HepG2 (cell line): ENCODE measurements around the gene TGM2. TPM values are rescaled to one million over a fixed set of nuclear protein-coding genes. Genes with fewer than 3 reads are reported as not detected.

Experiments
- ATAC-seq: fragments of 200-7000 bp; cut with Tn5 transposase; 3 replicates; pipeline ENCODE4 v1.9.1; 2020; ENCODE audit warnings: mild to moderate bottlenecking, moderate library complexity
- BruUV-seq: library from RNA; stranded (reverse); fragments of 400-500 nt; replicated peaks from 2 replicates; lab custom pipeline; 2021; lab: Mats Ljungman, UMichigan
- CTCF ChIA-PET: fragments of 300-600 bp; formaldehyde crosslinking; extraction: SDS; loops from one replicate; lab custom pipeline; 2021; ENCODE audit warnings: low total read pairs, inconsistent platforms, low intra/inter-chr PET ratio; lab: Yijun Ruan, JAX
- POLR2A ChIA-PET: fragments of 350-600 bp; sonication (Branson Sonifier 250); formaldehyde crosslinking; loops from one replicate; lab custom pipeline; 2020; ENCODE audit warnings: antibody characterized with exemption, inconsistent platforms; lab: Yijun Ruan, JAX
- DNase-seq: peaks from one replicate; pipeline ENCODE4 v3.0.0-alpha.2; 2015; ENCODE audit warnings: low spot score
- FAIRE-seq: peaks from 3 replicates; lab custom pipeline; 2011; peaks lifted over from hg19 to GRCh38; lab: Jason Lieb, UNC
- H2AFZ ChIP-seq: one replicate; pipeline ENCODE4 v1.6.1; 2011; ENCODE audit warnings: low read length, inconsistent platforms
- H3K27ac ChIP-seq: fragments of 300-600 bp; 3 replicates; pipeline ENCODE4 v1.8.0; 2011; ENCODE audit warnings: mixed run types, mild to moderate bottlenecking, mixed read lengths, low read length, inconsistent platforms; ENCODE audit not compliant: insufficient read depth; ENCODE audit errors: extremely low read length
- H3K27me3 ChIP-seq, 2 experiments: fragments of 200-600 bp in 1 of 2; 2 replicates in 1 of 2; 3 replicates in 1 of 2; pipeline versions ENCODE4 v1.6.0 to v1.8.0; 2011; ENCODE audit warnings: low read length in 2 of 2, mild to moderate bottlenecking in 2 of 2, moderate library complexity in 2 of 2, inconsistent platforms in 1 of 2; ENCODE audit not compliant: insufficient read depth in 2 of 2, control insufficient read depth in 1 of 2
- H3K36me3 ChIP-seq, 2 experiments: fragments of 200-600 bp in 1 of 2; replicated peaks in 1 of 2; 2 replicates in 1 of 2; 3 replicates in 1 of 2; pipeline versions ENCODE4 v1.5.1 to v1.8.0; 2011; ENCODE audit warnings: low read length in 2 of 2, inconsistent platforms in 1 of 2; ENCODE audit not compliant: insufficient read depth in 2 of 2, control insufficient read depth in 1 of 2
- H3K4me1 ChIP-seq: 2 replicates; pipeline ENCODE4 v1.5.1; 2012; ENCODE audit warnings: low read length, inconsistent platforms; ENCODE audit not compliant: insufficient read depth
- H3K4me2 ChIP-seq: 2 replicates; pipeline ENCODE4 v1.6.0; 2011; ENCODE audit warnings: low read depth, low read length, inconsistent platforms
- H3K4me3 ChIP-seq, 3 experiments: fragments of 200-600 bp in 1 of 3; sonication (generic), shearing (Covaris generic) in 1 of 3; replicated peaks in 1 of 3; 2 replicates each; pipeline ENCODE4 v1.5.1; 2011 to 2016; ENCODE audit warnings: low read length in 3 of 3, inconsistent platforms in 2 of 3, low read depth in 2 of 3, mild to moderate bottlenecking in 2 of 3, control low read depth in 1 of 3, mixed read lengths in 1 of 3; ENCODE audit not compliant: insufficient read depth in 1 of 3
- H3K79me2 ChIP-seq: one replicate; pipeline ENCODE4 v1.6.1; 2011; ENCODE audit warnings: low read length, inconsistent platforms; ENCODE audit not compliant: insufficient read depth
- H3K9ac ChIP-seq: 2 replicates; pipeline ENCODE4 v1.6.0; 2011; ENCODE audit warnings: mild to moderate bottlenecking, low read depth, low read length, inconsistent platforms; ENCODE audit not compliant: insufficient read depth
- H3K9me3 ChIP-seq: 2 replicates; pipeline ENCODE4 v1.5.1; 2012; ENCODE audit warnings: mild to moderate bottlenecking, low read length
- H4K20me1 ChIP-seq: 2 replicates; pipeline ENCODE4 v1.6.0; 2011; ENCODE audit warnings: inconsistent platforms, mild to moderate bottlenecking, low read length, moderate library complexity; ENCODE audit not compliant: insufficient read depth
- RBFOX2 ChIP-seq: fragments of 200-400 bp; formaldehyde crosslinking; IDR thresholded peaks from 2 replicates; pipeline ENCODE4 v1.6.1; 2017; ENCODE audit warnings: low read depth, mild to moderate bottlenecking, low read length
- ZBTB8A ChIP-seq: sonication (generic); formaldehyde crosslinking; IDR thresholded peaks from 2 replicates; pipeline ENCODE4 v1.4.0; 2020; ENCODE audit warnings: mild to moderate bottlenecking, low read depth, missing genetic modification reagents, borderline replicate concordance
- ZNF274 ChIP-seq: sonication (generic); formaldehyde crosslinking; IDR thresholded peaks from 2 replicates; pipeline ENCODE4 v1.5.1; 2020; ENCODE audit warnings: mild to moderate bottlenecking, missing genetic modification reagents
- ZNF292 ChIP-seq: sonication (generic); formaldehyde crosslinking; IDR thresholded peaks from 2 replicates; pipeline ENCODE4 v1.8.1; 2022; ENCODE audit warnings: mild to moderate bottlenecking, low read depth, missing genetic modification reagents, borderline replicate concordance
- ZNF432 ChIP-seq: sonication (generic); formaldehyde crosslinking; IDR thresholded peaks from 2 replicates; pipeline ENCODE4 v1.5.0; 2020; ENCODE audit warnings: missing genetic modification reagents, mild to moderate bottlenecking, borderline replicate concordance
- ZNF558 ChIP-seq: sonication (generic); formaldehyde crosslinking; IDR thresholded peaks from 2 replicates; pipeline ENCODE4 v1.9.0; 2022; ENCODE audit warnings: mild to moderate bottlenecking, missing genetic modification reagents, borderline replicate concordance
- ZNF629 ChIP-seq: sonication (generic); formaldehyde crosslinking; conservative IDR thresholded peaks from 2 replicates; pipeline ENCODE4 v1.5.0; 2020; ENCODE audit warnings: missing genetic modification reagents
- ZNF768 ChIP-seq: sonication (generic); formaldehyde crosslinking; IDR thresholded peaks from 2 replicates; pipeline ENCODE4 v1.4.0; 2020; ENCODE audit warnings: missing genetic modification reagents
- WGBS: methylation state at CpG from one replicate; pipeline ENCODE4 v1.1.6; 2017; ENCODE audit warnings: low lambda C conversion rate; 5-methylcytosine and 5-hydroxymethylcytosine counted together
- in situ Hi-C: cut with HindIII; loops from 2 replicates; pipeline ENCODE4 v1.10.0; 2017; ENCODE audit warnings: low pct_unique_long_range_greater_than_20kb; ENCODE audit not compliant: extremely low pct_ligation_motif_present
- intact Hi-C: fragments of 100-400 bp; cut with micrococcal nuclease; formaldehyde crosslinking; loops from one replicate; pipeline ENCODE4 v1.10.0; 2022; ENCODE audit not compliant: unreplicated experiment
- polyA plus RNA-seq, 8 experiments: library from polyadenylated mRNA; depleted of rRNA in 3 of 8; stranded (reverse) in 7 of 8; unstranded in 1 of 8; fragments of >200 nt; fragmentation: Illumina TruSeq in 4 of 8; extraction: Trizol in 4 of 8; gene quantifications; 2 replicates each; pipeline versions ENCODE4 v1.2.1 to v1.2.3, GENCODE V29; 2011 to 2016; ENCODE audit warnings: low read depth in 4 of 8, missing spikeins in 1 of 8, mixed read lengths in 1 of 8; ENCODE audit not compliant: insufficient read depth in 1 of 8
- total RNA-seq, 5 experiments: library from RNA; depleted of rRNA; stranded (reverse); fragments of >200 nt; fragmentation: Illumina TruSeq; extraction: Trizol; gene quantifications; 2 replicates each; pipeline ENCODE4 v1.2.3, GENCODE V29; 2016; ENCODE audit warnings: low read depth in 1 of 5

TGM2 gene
- total and polyA plus RNA-seq, 2 of the 13 experiments (the other 11 are each of a cell fraction or from before 2014, with no cell fraction given), result 4.2 to 46.4 TPM

DNA sequence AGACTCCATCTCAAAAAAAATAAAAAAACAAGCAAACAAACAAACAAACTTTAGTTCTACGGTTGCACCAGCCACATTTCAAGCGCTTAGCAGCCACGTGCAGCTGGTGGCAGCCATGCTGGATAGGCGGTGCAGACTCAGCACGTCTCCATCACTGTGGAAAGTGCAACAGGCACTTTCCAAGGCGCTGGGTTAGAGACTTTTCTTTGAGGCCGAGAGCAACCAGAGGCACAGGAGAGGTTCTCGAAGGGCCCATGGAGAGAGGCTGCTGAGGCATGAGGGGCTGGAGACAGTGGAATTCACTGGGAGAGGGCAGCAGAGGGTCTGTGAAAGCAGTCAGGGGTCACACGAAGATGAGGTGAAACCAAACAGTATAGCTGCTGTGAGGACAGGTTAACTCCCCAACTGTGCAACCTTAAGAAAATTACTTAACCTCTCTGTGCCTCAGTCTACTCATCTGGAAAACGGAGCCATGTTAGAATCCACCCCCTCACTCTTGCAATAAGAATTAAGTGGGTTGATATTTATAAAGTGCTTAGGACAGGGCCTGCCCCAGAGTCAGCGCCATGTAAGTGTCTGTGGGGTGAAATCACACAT lies 27.5 kb downstream of the TGM2 start:
- DNase-seq, result no peak
- Histone ChIP-seq H3K36me3 (no peaks in the 10 kb centered on the region; a peak in 1 of 5 replicates), H3K4me1 (peaks cover 42% of the 10 kb centered on the region), H3K9ac (no peak overlapping the region), H3K27ac (no peak overlapping the region), H3K9me3 (no peaks in the 10 kb centered on the region)
- in situ Hi-C loops (no loop called here), intact Hi-C loops (no loop called here)
- BruUV-seq, result no TSS peak
- 95% methylated on average over 11 of the region's 11 CpGs for WGBS
- TF ChIP-seq ZNF768 (CRISPR knock-in tag) (peak; percentile 74), RBFOX2 (no peak), ZNF558 (CRISPR knock-in tag) (no peak), ZNF629 (peak; percentile 65), ZNF292 (CRISPR knock-in tag) (no peak)
- TF ChIP-seq, all 625 proteins: peak for 2
- no peak for FAIRE-seq
- H2AFZ ChIP-seq, result no peak overlapping the region
- H4K20me1 ChIP-seq, result no peaks in the 10 kb centered on the region
- no peak for ATAC-seq
- no peak overlapping the region for H3K4me3 ChIP-seq
- H3K4me2 ChIP-seq, result no peak overlapping the region
- CTCF ChIA-PET, result no interaction called here
- H3K27me3 ChIP-seq, result no peaks in the 10 kb centered on the region
- no peaks in the 10 kb centered on the region for H3K79me2 ChIP-seq
- POLR2A ChIA-PET, result interaction anchor here (1.8 kb wide), 1 partner anchor 28 kb away, joined by 4 read pairs; no protein-coding TSS in a partner anchor

DNA sequence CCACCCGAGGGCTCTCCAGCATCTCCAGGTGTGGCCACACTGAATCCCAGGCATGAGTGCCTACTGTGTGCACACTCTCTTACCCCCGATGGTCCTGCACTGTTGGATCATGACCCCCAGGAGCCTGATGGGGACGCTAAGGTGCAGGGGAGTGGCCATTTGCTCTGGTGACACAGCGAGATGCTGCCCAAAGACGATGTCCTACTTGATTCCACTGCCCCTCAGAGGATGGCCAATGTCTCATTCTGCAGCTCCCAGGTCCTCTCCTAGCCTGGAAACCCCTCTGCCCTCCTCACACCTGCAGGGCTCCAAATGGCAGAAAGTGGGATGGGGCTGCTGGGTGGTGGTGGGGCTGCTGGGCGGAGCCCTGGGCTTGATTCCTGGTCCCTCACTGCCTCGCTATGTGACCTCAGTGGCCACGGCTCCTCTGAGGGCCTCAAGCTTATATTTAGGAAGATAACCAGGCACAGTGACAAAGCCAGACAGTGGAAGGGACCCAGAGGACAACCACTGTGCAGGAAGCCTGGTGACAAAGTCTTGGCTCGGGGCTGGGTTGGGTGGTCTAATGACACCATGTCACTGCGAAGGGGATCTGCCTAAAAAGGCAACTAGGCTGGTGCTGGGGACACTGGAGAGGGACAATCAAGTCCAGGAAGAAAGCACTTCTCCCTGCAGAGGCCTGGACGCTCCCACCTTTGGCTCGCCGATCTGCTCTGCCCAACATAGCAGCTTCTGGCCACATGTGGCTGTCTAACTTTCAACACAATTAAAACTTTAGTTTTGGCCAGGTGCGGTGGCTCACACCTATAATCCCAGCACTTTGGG lies 28.4 kb downstream of the TGM2 start:
- TF ChIP-seq ZNF274 (CRISPR knock-in tag), result no peak
- TF ChIP-seq ZBTB8A (CRISPR knock-in tag), result no peak
- no peak for TF ChIP-seq ZNF432
- POLR2A ChIA-PET, result interaction anchor here (1.8 to 2.3 kb wide), 2 partner anchors 7 to 27 kb away, joined by 4 to 15 read pairs; no protein-coding TSS in a partner anchor
- Histone ChIP-seq H2AFZ (no peak overlapping the region), H3K9ac (no peak overlapping the region), H3K79me2 (no peaks in the 10 kb centered on the region), H3K4me3 (no peak overlapping the region), H3K27me3 (no peaks in the 10 kb centered on the region), H3K9me3 (no peaks in the 10 kb centered on the region), H3K27ac (no peak overlapping the region), H4K20me1 (no peaks in the 10 kb centered on the region), H3K4me1 (peaks cover 36% of the 10 kb centered on the region), H3K4me2 (no peak overlapping the region), H3K36me3 (no peaks in the 10 kb centered on the region; a peak in 1 of 5 replicates)
- DNase-seq, result no peak
- 91% methylated on average over 14 of the region's 14 CpGs for WGBS
- ATAC-seq, result no peak
- intact Hi-C loops (no loop called here), in situ Hi-C loops (no loop called here)
- FAIRE-seq, result no peak
- no TSS peak for BruUV-seq
- CTCF ChIA-PET, result no interaction called here
